SJSA1 (cell line): ENCODE data around the gene BRIP1. TPM values are rescaled to one million over a fixed set of nuclear protein-coding genes. Genes with fewer than 3 reads are reported as not detected.
"Not testable (repeated sequence)": the region's sequence is repeated elsewhere in the genome, so short reads cannot be mapped to it uniquely, and the experiment has no call there.

Source experiments
- DNase-seq, 2 experiments: peaks; one replicate each; pipeline ENCODE4 v3.0.0-alpha.2; 2015 to 2020; ENCODE audit warnings: low spot score in 2 of 2, low read depth in 1 of 2
- H3K27ac ChIP-seq: fragments of 250-450 bp; sonication (Bioruptor Pico); 2 replicates; pipeline ENCODE4 v1.5.1; 2020; ENCODE audit warnings: mild to moderate bottlenecking, moderate library complexity
- H3K27me3 ChIP-seq: fragments of 250-450 bp; sonication (Bioruptor Pico); replicated peaks from 2 replicates; pipeline ENCODE4 v1.5.1; 2020; ENCODE audit warnings: mild to moderate bottlenecking, moderate library complexity
- H3K36me3 ChIP-seq: fragments of 250-450 bp; sonication (Bioruptor Pico); 2 replicates; pipeline ENCODE4 v1.5.1; 2020; ENCODE audit warnings: mild to moderate bottlenecking
- H3K4me1 ChIP-seq: fragments of 250-450 bp; sonication (Bioruptor Pico); replicated peaks from 2 replicates; pipeline ENCODE4 v1.6.1; 2021; ENCODE audit warnings: mild to moderate bottlenecking
- H3K4me3 ChIP-seq: fragments of 250-450 bp; sonication (Bioruptor Pico); 2 replicates; pipeline ENCODE4 v1.5.1; 2020; ENCODE audit warnings: mild to moderate bottlenecking
- H3K9me3 ChIP-seq: fragments of 250-450 bp; sonication (Bioruptor Pico); replicated peaks from 2 replicates; pipeline ENCODE4 v1.5.1; 2020; ENCODE audit warnings: mild to moderate bottlenecking
- total RNA-seq: library from RNA; depleted of rRNA; stranded (reverse); fragments of >200 nt; shearing (Covaris generic); gene quantifications from 2 replicates; pipeline ENCODE4 v1.2.3, GENCODE V29; 2014

Gene BRIP1
- total RNA-seq, 1 experiment from 2014 or later: 53.2 TPM

- no peak for DNase-seq
- Histone ChIP-seq H3K27me3 (no peaks in the 10 kb centered on the region), H3K36me3 (peaks cover 80% of the 10 kb centered on the region), H3K4me1 (no peaks in the 10 kb centered on the region), H3K9me3 (no peaks in the 10 kb centered on the region), H3K27ac (no peak overlapping the region), H3K4me3 (no peak overlapping the region)
These were observed 68.5 kb downstream of the BRIP1 start for GRCh38 chr17:61794792-61795191.

- DNase-seq: no peak
- H3K27ac ChIP-seq: no peak overlapping the region
- H3K36me3 ChIP-seq: peaks cover 78% of the 10 kb centered on the region
These were observed 69.1 kb downstream of the BRIP1 start for GRCh38 chr17:61794242-61794641.

GRCh38 chr17:61793565-61793964 is 69.8 kb downstream of the BRIP1 start:
- H3K9me3 ChIP-seq: no peaks in the 10 kb centered on the region
- H3K27me3 ChIP-seq: no peaks in the 10 kb centered on the region
- no peak overlapping the region for H3K27ac ChIP-seq
- no peak for DNase-seq
- no peak overlapping the region for H3K4me3 ChIP-seq
- H3K4me1 ChIP-seq: no peaks in the 10 kb centered on the region
- peaks cover 76% of the 10 kb centered on the region for H3K36me3 ChIP-seq

More at GRCh38 chr17:61794242-61794641, 69.1 kb downstream of the BRIP1 start:
- no peaks in the 10 kb centered on the region for H3K4me1 ChIP-seq
- no peaks in the 10 kb centered on the region for H3K27me3 ChIP-seq
- no peaks in the 10 kb centered on the region for H3K9me3 ChIP-seq
- no peak overlapping the region for H3K4me3 ChIP-seq

GRCh38 chr17:61789872-61790271 is 73.5 kb downstream of the BRIP1 start:
- Histone ChIP-seq H3K27ac (no peak overlapping the region), H3K9me3 (no peaks in the 10 kb centered on the region), H3K4me3 (no peak overlapping the region), H3K4me1 (no peaks in the 10 kb centered on the region), H3K36me3 (peaks cover 50% of the 10 kb centered on the region), H3K27me3 (no peaks in the 10 kb centered on the region)
- DNase-seq: no peak

- H3K4me1 ChIP-seq: no peaks in the 10 kb centered on the region
- H3K36me3 ChIP-seq: peaks cover 32% of the 10 kb centered on the region
- no peak overlapping the region for H3K4me3 ChIP-seq
- H3K27me3 ChIP-seq: no peaks in the 10 kb centered on the region
- no peak overlapping the region for H3K27ac ChIP-seq
- DNase-seq: no peak
- H3K9me3 ChIP-seq: no peaks in the 10 kb centered on the region
These were observed 77.2 kb downstream of the BRIP1 start for GRCh38 chr17:61786088-61786487.

GRCh38 chr17:61784510-61784909 is 78.8 kb downstream of the BRIP1 start:
- Histone ChIP-seq H3K9me3 (no peaks in the 10 kb centered on the region), H3K27me3 (no peaks in the 10 kb centered on the region), H3K36me3 (peaks cover 36% of the 10 kb centered on the region), H3K4me1 (no peaks in the 10 kb centered on the region), H3K27ac (no peak overlapping the region), H3K4me3 (no peak overlapping the region)
- DNase-seq: no peak

GRCh38 chr17:61783556-61784304 is 79.6 kb downstream of the BRIP1 start:
- no peak overlapping the region for H3K4me3 ChIP-seq
- peaks cover 36% of the 10 kb centered on the region for H3K36me3 ChIP-seq
- no peak overlapping the region for H3K27ac ChIP-seq
- no peak for DNase-seq
- H3K9me3 ChIP-seq: no peaks in the 10 kb centered on the region
- no peaks in the 10 kb centered on the region for H3K4me1 ChIP-seq
- H3K27me3 ChIP-seq: no peaks in the 10 kb centered on the region

GRCh38 chr17:61783120-61783519 is 80.2 kb downstream of the BRIP1 start:
- Histone ChIP-seq H3K4me1 (no peaks in the 10 kb centered on the region), H3K9me3 (no peaks in the 10 kb centered on the region), H3K4me3 (no peak overlapping the region), H3K36me3 (peaks cover 37% of the 10 kb centered on the region), H3K27ac (no peak overlapping the region), H3K27me3 (no peaks in the 10 kb centered on the region)
- DNase-seq: no peak

GRCh38 chr17:61782683-61783082 is 80.6 kb downstream of the BRIP1 start:
- H3K27me3 ChIP-seq: no peaks in the 10 kb centered on the region
- peaks cover 39% of the 10 kb centered on the region for H3K36me3 ChIP-seq
- H3K4me3 ChIP-seq: no peak overlapping the region
- no peaks in the 10 kb centered on the region for H3K9me3 ChIP-seq
- no peaks in the 10 kb centered on the region for H3K4me1 ChIP-seq
- no peak for DNase-seq
- H3K27ac ChIP-seq: no peak overlapping the region

- Histone ChIP-seq H3K27ac (no peak overlapping the region), H3K4me3 (no peak overlapping the region), H3K27me3 (no peaks in the 10 kb centered on the region), H3K36me3 (peaks cover 50% of the 10 kb centered on the region), H3K9me3 (no peaks in the 10 kb centered on the region), H3K4me1 (peaks cover 7% of the 10 kb centered on the region)
- no peak for DNase-seq
These were observed 88.0 kb downstream of the BRIP1 start for GRCh38 chr17:61775364-61775763.

- H3K4me1 ChIP-seq: peaks cover 7% of the 10 kb centered on the region
- no peak overlapping the region for H3K27ac ChIP-seq
- DNase-seq: no peak
- no peaks in the 10 kb centered on the region for H3K9me3 ChIP-seq
- no peaks in the 10 kb centered on the region for H3K27me3 ChIP-seq
- peaks cover 53% of the 10 kb centered on the region for H3K36me3 ChIP-seq
- H3K4me3 ChIP-seq: no peak overlapping the region
These were observed 88.6 kb downstream of the BRIP1 start for GRCh38 chr17:61774724-61775123.

- not testable (repeated sequence) for H3K4me1 ChIP-seq, H3K4me3 ChIP-seq, DNase-seq, H3K27me3 ChIP-seq, H3K9me3 ChIP-seq, H3K27ac ChIP-seq
- peaks cover 56% of the 10 kb centered on the region for H3K36me3 ChIP-seq
These were observed 89.2 kb downstream of the BRIP1 start for GRCh38 chr17:61774087-61774486.

GRCh38 chr17:61770752-61771533 is 92.4 kb downstream of the BRIP1 start:
- Histone ChIP-seq H3K27me3 (no peaks in the 10 kb centered on the region), H3K4me3 (no peak overlapping the region), H3K36me3 (peaks cover 54% of the 10 kb centered on the region), H3K27ac (0 out of 2 replicates have a peak overlapping the region, but pooled peaks have one; percentile 0), H3K9me3 (no peaks in the 10 kb centered on the region), H3K4me1 (peaks cover 14% of the 10 kb centered on the region)
- DNase-seq: peak in 1 of 2 experiments; percentile 43

- Histone ChIP-seq H3K9me3 (no peaks in the 10 kb centered on the region), H3K4me3 (no peak overlapping the region), H3K27me3 (no peaks in the 10 kb centered on the region), H3K27ac (no peak overlapping the region), H3K36me3 (peaks cover 53% of the 10 kb centered on the region), H3K4me1 (peaks cover 14% of the 10 kb centered on the region)
- DNase-seq: no peak
These were observed 93.3 kb downstream of the BRIP1 start for GRCh38 chr17:61770043-61770442.
